Endodermal cell (in vitro differentiated cells): ENCODE measurements around the gene CRYGA. TPM values are rescaled to one million over a fixed set of nuclear protein-coding genes. Genes with fewer than 3 reads are reported as not detected.

ENCODE experiments used
- DNase-seq: peaks from one replicate; pipeline ENCODE4 v3.0.0-alpha.2; 2017
- H3K27ac ChIP-seq: 2 replicates; pipeline ENCODE4 v1.5.1; 2013; ENCODE audit warnings: mild to moderate bottlenecking, low read depth, low read length, moderate library complexity
- H3K27me3 ChIP-seq: 2 replicates; pipeline ENCODE4 v1.6.1; 2013; ENCODE audit warnings: mild to moderate bottlenecking, low read length, moderate library complexity; ENCODE audit not compliant: insufficient read depth, control insufficient read depth, poor library complexity, severe bottlenecking
- H3K36me3 ChIP-seq: 2 replicates; pipeline ENCODE4 v1.7.0; 2013; ENCODE audit warnings: mild to moderate bottlenecking, low read length, moderate library complexity; ENCODE audit not compliant: control insufficient read depth, insufficient read depth
- H3K4me1 ChIP-seq: one replicate; pipeline ENCODE4 v1.7.0; 2013; ENCODE audit warnings: low read length; ENCODE audit not compliant: control insufficient read depth, insufficient read depth
- H3K4me3 ChIP-seq: 2 replicates; pipeline ENCODE4 v1.5.1; 2013; ENCODE audit warnings: mild to moderate bottlenecking, low read length, moderate library complexity
- H3K9ac ChIP-seq: 2 replicates; pipeline ENCODE4 v1.6.1; 2013; ENCODE audit warnings: mild to moderate bottlenecking, low read length, moderate library complexity; ENCODE audit not compliant: poor library complexity, severe bottlenecking; ENCODE audit errors: extremely low read depth
- H3K9me3 ChIP-seq: 2 replicates; pipeline ENCODE4 v1.6.1; 2013; ENCODE audit warnings: mild to moderate bottlenecking, low read length, moderate library complexity; ENCODE audit not compliant: control insufficient read depth
- H3K27ac Mint-ChIP-seq: 2 replicates; pipeline ENCODE4 v1.8.0; 2020; ENCODE audit warnings: mixed read lengths
- H3K27me3 Mint-ChIP-seq: 2 replicates; pipeline ENCODE4 v1.8.0; 2021; ENCODE audit warnings: mild to moderate bottlenecking, mixed read lengths; ENCODE audit not compliant: insufficient read depth
- H3K36me3 Mint-ChIP-seq: 2 replicates; pipeline ENCODE4 v1.8.0; 2020; ENCODE audit warnings: low read depth, mixed read lengths
- H3K4me1 Mint-ChIP-seq: 2 replicates; pipeline ENCODE4 v1.8.0; 2020; ENCODE audit warnings: mixed read lengths
- H3K4me3 Mint-ChIP-seq: 2 replicates; pipeline ENCODE4 v1.8.0; 2020; ENCODE audit warnings: mild to moderate bottlenecking, moderate library complexity, mixed read lengths
- H3K9me3 Mint-ChIP-seq: 2 replicates; pipeline ENCODE4 v1.8.0; 2020; ENCODE audit warnings: mild to moderate bottlenecking, mixed read lengths
- whole genome bisulfite sequencing, 2 experiments: methylation state at CpG; one replicate each; pipeline versions ENCODE4 v1.1.5 to v1.1.7; 2013; ENCODE audit warnings: missing lambda C conversion rate in 2 of 2, mixed read lengths in 1 of 2; ENCODE audit not compliant: insufficient coverage in 1 of 2, insufficient read length in 1 of 2; 5-methylcytosine and 5-hydroxymethylcytosine counted together
- total RNA-seq, 2 donors: library from RNA; stranded (reverse); fragmentation: NEBNext Ultra II Directional in 1 of 2; extraction: Animal tissue kit (Norgen Biotek cat#: 25700) in 1 of 2; gene quantifications; 2 replicates in 1 of 2; 3 replicates in 1 of 2; pipeline ENCODE4 v1.2.1, GENCODE V29; 2021
- TF ChIP-seq, protein P1 (sequence below): fragments of 200-600 bp; sonication (generic); conservative IDR thresholded peaks from 2 replicates; pipeline ENCODE4 v1.5.0; 2021; ENCODE audit warnings: antibody characterized with exemption, mild to moderate bottlenecking

The CRYGA gene
- total RNA-seq, 2 donors from 2014 or later: not detected

DNA sequence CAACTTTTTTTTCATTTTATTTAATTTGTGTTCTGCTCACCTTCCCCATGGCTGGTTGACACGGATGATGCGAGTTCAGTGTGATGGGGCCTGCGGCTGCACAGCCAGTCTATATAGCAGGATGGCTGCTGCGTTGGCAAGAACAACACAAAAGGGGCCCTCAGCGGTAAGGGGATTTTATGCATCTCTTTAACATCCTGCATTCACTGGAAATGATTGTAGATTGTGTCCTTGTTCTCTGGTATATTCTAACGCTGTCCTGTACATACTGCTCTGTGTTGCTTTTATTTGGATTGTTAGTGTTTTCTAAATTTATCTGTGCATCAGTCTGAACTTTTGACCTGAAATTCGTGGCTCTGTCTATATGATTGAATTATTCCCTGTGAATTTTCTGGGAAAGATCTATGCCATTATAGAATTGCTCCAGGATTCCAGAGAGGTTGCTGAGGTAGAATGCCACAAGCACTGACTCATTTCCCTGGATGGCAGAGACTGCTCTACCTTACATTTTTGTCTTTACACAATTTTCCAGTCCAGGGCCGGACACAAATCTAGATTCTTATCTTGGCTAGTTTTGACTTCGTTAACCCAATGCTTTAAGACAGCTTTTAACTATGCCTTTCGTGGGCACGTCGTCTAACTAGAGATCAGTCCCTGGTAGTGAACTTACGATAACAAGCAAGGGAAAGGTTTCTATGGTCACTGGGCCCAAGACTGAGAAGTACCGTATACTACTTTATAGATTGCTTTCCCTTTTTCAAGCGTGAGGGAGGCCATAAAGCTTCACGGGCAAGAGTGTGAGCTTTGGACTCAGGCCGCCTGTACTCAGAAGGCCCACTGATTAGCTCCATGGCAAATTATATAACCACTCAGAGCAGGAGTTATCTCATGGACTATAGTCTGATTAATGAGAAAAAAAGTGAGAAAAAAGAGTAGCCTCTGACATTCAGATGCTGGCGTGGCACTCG lies 33.4 kb downstream of the CRYGA start, which contains the start of gene CRYGC:
CRYGC (minus strand) TSS at position 85 of the 968 bp plus-strand sequence; CDS start at position 49, 36 bp downstream.
- TF ChIP-seq, protein P1, sequence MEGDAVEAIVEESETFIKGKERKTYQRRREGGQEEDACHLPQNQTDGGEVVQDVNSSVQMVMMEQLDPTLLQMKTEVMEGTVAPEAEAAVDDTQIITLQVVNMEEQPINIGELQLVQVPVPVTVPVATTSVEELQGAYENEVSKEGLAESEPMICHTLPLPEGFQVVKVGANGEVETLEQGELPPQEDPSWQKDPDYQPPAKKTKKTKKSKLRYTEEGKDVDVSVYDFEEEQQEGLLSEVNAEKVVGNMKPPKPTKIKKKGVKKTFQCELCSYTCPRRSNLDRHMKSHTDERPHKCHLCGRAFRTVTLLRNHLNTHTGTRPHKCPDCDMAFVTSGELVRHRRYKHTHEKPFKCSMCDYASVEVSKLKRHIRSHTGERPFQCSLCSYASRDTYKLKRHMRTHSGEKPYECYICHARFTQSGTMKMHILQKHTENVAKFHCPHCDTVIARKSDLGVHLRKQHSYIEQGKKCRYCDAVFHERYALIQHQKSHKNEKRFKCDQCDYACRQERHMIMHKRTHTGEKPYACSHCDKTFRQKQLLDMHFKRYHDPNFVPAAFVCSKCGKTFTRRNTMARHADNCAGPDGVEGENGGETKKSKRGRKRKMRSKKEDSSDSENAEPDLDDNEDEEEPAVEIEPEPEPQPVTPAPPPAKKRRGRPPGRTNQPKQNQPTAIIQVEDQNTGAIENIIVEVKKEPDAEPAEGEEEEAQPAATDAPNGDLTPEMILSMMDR: no peak
- H3K27ac ChIP-seq: no peak within 1 kb of the TSS
- no peaks in the 10 kb centered on the region for H3K36me3 ChIP-seq
- Mint-ChIP-seq H3K4me1 (peaks cover 10% of the 10 kb centered on the region), H3K4me3 (no peak within 1 kb of the TSS), H3K36me3 (no peaks in the 10 kb centered on the region), H3K9me3 (no peaks in the 10 kb centered on the region), H3K27me3 (no peaks in the 10 kb centered on the region), H3K27ac (no peak within 1 kb of the TSS)
- no peak for DNase-seq
- no peaks in the 10 kb centered on the region for H3K9me3 ChIP-seq
- 89 to 93% methylated on average over 13 to 19 of the region's 19 CpGs for WGBS, 2 experiments
- H3K4me3 ChIP-seq: no peak within 1 kb of the TSS
- H3K9ac ChIP-seq: no peak within 1 kb of the TSS
- no peaks in the 10 kb centered on the region for H3K27me3 ChIP-seq
- no peaks in the 10 kb centered on the region for H3K4me1 ChIP-seq

DNA sequence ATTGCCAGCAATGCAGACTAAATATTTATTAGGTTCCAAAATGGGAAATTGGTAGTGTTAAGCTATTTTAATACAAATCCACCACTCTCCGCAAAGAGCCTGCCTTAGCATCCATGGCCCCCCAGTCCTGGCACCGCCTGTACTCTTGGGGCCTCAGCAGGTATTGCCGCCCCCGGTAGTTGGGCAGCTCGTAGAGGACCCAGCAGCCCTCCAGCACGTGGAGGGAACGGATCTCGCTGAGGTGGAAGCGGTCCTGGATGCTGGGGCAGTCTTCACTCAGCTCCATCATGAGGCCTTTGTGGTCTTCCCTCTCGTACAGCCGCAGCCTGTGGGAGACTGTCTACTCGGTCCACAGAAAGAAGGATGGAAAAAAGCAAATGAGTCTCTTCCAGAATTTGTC lies 35.3 kb downstream of the CRYGA start:
- no peaks in the 10 kb centered on the region for H3K9me3 Mint-ChIP-seq
- no peaks in the 10 kb centered on the region for H3K27me3 Mint-ChIP-seq
- TF ChIP-seq, protein P1: no peak
- Histone ChIP-seq H3K9ac (no peak overlapping the region), H3K4me1 (no peaks in the 10 kb centered on the region), H3K27ac (no peak overlapping the region), H3K36me3 (no peaks in the 10 kb centered on the region), H3K27me3 (no peaks in the 10 kb centered on the region), H3K9me3 (no peaks in the 10 kb centered on the region), H3K4me3 (no peak overlapping the region)
- H3K27ac Mint-ChIP-seq: no peak overlapping the region
- no peak overlapping the region for H3K4me3 Mint-ChIP-seq
- no peaks in the 10 kb centered on the region for H3K36me3 Mint-ChIP-seq
- peaks cover 16% of the 10 kb centered on the region for H3K4me1 Mint-ChIP-seq
- WGBS, 2 experiments: 95% methylated on average over 8 to 12 of the region's 12 CpGs
- no peak for DNase-seq

DNA sequence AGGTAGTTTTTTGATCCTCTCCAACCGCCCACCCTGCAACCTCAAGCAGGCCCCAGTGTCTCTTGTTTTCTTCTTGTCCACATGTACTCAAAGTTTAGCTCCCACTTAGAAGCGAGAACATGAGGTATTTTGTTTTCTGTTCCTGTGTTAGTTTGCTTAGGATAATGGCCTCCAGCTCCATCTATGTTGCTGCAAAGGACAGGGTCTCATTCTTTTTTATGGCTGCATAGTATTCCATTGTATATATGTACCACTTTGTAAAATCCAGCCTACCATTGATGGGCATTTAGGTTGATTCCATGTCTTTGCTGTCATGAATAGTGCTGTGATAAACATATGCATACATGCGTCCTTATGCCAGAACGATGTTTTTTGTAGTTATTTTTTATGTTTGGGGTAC lies 36.3 kb downstream of the CRYGA start:
- TF ChIP-seq, protein P1: no peak
- H3K4me3 Mint-ChIP-seq: no peak overlapping the region

More for the DNA sequence above, 36.3 kb downstream of the CRYGA start:
- Mint-ChIP-seq H3K4me1 (peaks cover 13% of the 10 kb centered on the region), H3K27ac (no peak overlapping the region), H3K9me3 (no peaks in the 10 kb centered on the region), H3K36me3 (no peaks in the 10 kb centered on the region), H3K27me3 (no peaks in the 10 kb centered on the region)
- DNase-seq: no peak
- 92 to 96% methylated on average over 2 to 4 of the region's 4 CpGs for WGBS, 2 experiments
- no peaks in the 10 kb centered on the region for H3K27me3 ChIP-seq
- H3K9ac ChIP-seq: no peak overlapping the region
- H3K4me3 ChIP-seq: no peak overlapping the region
- no peaks in the 10 kb centered on the region for H3K4me1 ChIP-seq
- no peaks in the 10 kb centered on the region for H3K36me3 ChIP-seq
- H3K9me3 ChIP-seq: no peaks in the 10 kb centered on the region
- H3K27ac ChIP-seq: no peak overlapping the region
